HepG2 (cell line): Measurements from ENCODE around the gene ZPBP. TPM values are rescaled to one million over a fixed set of nuclear protein-coding genes. Genes with fewer than 3 reads are reported as not detected.

ENCODE experiments used
- ATAC-seq: fragments of 200-7000 bp; cut with Tn5 transposase; 3 replicates; pipeline ENCODE4 v1.9.1; 2020; ENCODE audit warnings: mild to moderate bottlenecking, moderate library complexity
- BruUV-seq: library from RNA; stranded (reverse); fragments of 400-500 nt; replicated peaks from 2 replicates; lab custom pipeline; 2021; lab: Mats Ljungman, UMichigan
- CTCF ChIA-PET: fragments of 300-600 bp; formaldehyde crosslinking; extraction: SDS; loops from one replicate; lab custom pipeline; 2021; ENCODE audit warnings: low total read pairs, inconsistent platforms, low intra/inter-chr PET ratio; lab: Yijun Ruan, JAX
- POLR2A ChIA-PET: fragments of 350-600 bp; sonication (Branson Sonifier 250); formaldehyde crosslinking; loops from one replicate; lab custom pipeline; 2020; ENCODE audit warnings: antibody characterized with exemption, inconsistent platforms; lab: Yijun Ruan, JAX
- DNase-seq: peaks from one replicate; pipeline ENCODE4 v3.0.0-alpha.2; 2015; ENCODE audit warnings: low spot score
- FAIRE-seq: peaks from 3 replicates; lab custom pipeline; 2011; peaks lifted over from hg19 to GRCh38; lab: Jason Lieb, UNC
- H2AFZ ChIP-seq: one replicate; pipeline ENCODE4 v1.6.1; 2011; ENCODE audit warnings: low read length, inconsistent platforms
- H3K27ac ChIP-seq: fragments of 300-600 bp; 3 replicates; pipeline ENCODE4 v1.8.0; 2011; ENCODE audit warnings: mixed run types, mild to moderate bottlenecking, mixed read lengths, low read length, inconsistent platforms; ENCODE audit not compliant: insufficient read depth; ENCODE audit errors: extremely low read length
- H3K27me3 ChIP-seq, 2 experiments: fragments of 200-600 bp in 1 of 2; 2 replicates in 1 of 2; 3 replicates in 1 of 2; pipeline versions ENCODE4 v1.6.0 to v1.8.0; 2011; ENCODE audit warnings: low read length in 2 of 2, mild to moderate bottlenecking in 2 of 2, moderate library complexity in 2 of 2, inconsistent platforms in 1 of 2; ENCODE audit not compliant: insufficient read depth in 2 of 2, control insufficient read depth in 1 of 2
- H3K36me3 ChIP-seq, 2 experiments: fragments of 200-600 bp in 1 of 2; replicated peaks in 1 of 2; 2 replicates in 1 of 2; 3 replicates in 1 of 2; pipeline versions ENCODE4 v1.5.1 to v1.8.0; 2011; ENCODE audit warnings: low read length in 2 of 2, inconsistent platforms in 1 of 2; ENCODE audit not compliant: insufficient read depth in 2 of 2, control insufficient read depth in 1 of 2
- H3K4me1 ChIP-seq: 2 replicates; pipeline ENCODE4 v1.5.1; 2012; ENCODE audit warnings: low read length, inconsistent platforms; ENCODE audit not compliant: insufficient read depth
- H3K4me2 ChIP-seq: 2 replicates; pipeline ENCODE4 v1.6.0; 2011; ENCODE audit warnings: low read depth, low read length, inconsistent platforms
- H3K4me3 ChIP-seq, 3 experiments: fragments of 200-600 bp in 1 of 3; sonication (generic), shearing (Covaris generic) in 1 of 3; replicated peaks in 1 of 3; 2 replicates each; pipeline ENCODE4 v1.5.1; 2011 to 2016; ENCODE audit warnings: low read length in 3 of 3, inconsistent platforms in 2 of 3, low read depth in 2 of 3, mild to moderate bottlenecking in 2 of 3, control low read depth in 1 of 3, mixed read lengths in 1 of 3; ENCODE audit not compliant: insufficient read depth in 1 of 3
- H3K79me2 ChIP-seq: one replicate; pipeline ENCODE4 v1.6.1; 2011; ENCODE audit warnings: low read length, inconsistent platforms; ENCODE audit not compliant: insufficient read depth
- H3K9ac ChIP-seq: 2 replicates; pipeline ENCODE4 v1.6.0; 2011; ENCODE audit warnings: mild to moderate bottlenecking, low read depth, low read length, inconsistent platforms; ENCODE audit not compliant: insufficient read depth
- H3K9me3 ChIP-seq: 2 replicates; pipeline ENCODE4 v1.5.1; 2012; ENCODE audit warnings: mild to moderate bottlenecking, low read length
- H4K20me1 ChIP-seq: 2 replicates; pipeline ENCODE4 v1.6.0; 2011; ENCODE audit warnings: inconsistent platforms, mild to moderate bottlenecking, low read length, moderate library complexity; ENCODE audit not compliant: insufficient read depth
- CENPX ChIP-seq: sonication (generic); formaldehyde crosslinking; IDR thresholded peaks from 2 replicates; pipeline ENCODE4 v1.9.0; 2021; ENCODE audit warnings: mild to moderate bottlenecking, missing genetic modification reagents, moderate library complexity
- HMG20B ChIP-seq: conservative IDR thresholded peaks from 2 replicates; pipeline ENCODE4 v1.6.1; 2016; ENCODE audit warnings: missing genetic modification reagents, missing compliant biosample characterization
- HOXA7 ChIP-seq: sonication (generic); formaldehyde crosslinking; IDR thresholded peaks from 2 replicates; pipeline ENCODE4 v1.8.1; 2022; ENCODE audit warnings: mild to moderate bottlenecking, missing genetic modification reagents, moderate library complexity
- JARID2 ChIP-seq: sonication (generic); formaldehyde crosslinking; IDR thresholded peaks from 2 replicates; pipeline ENCODE4 v1.8.1; 2023; ENCODE audit warnings: missing genetic modification reagents, inconsistent platforms; ENCODE audit not compliant: insufficient replicate concordance
- PHF8 ChIP-seq: sonication (generic); formaldehyde crosslinking; IDR thresholded peaks from 2 replicates; pipeline ENCODE4 v1.5.0; 2020; ENCODE audit warnings: missing genetic modification reagents
- SIX4 ChIP-seq: sonication (generic); formaldehyde crosslinking; IDR thresholded peaks from 2 replicates; pipeline ENCODE4 v1.4.0; 2020; ENCODE audit warnings: missing genetic modification reagents
- SP5 ChIP-seq: IDR thresholded peaks from 2 replicates; pipeline ENCODE4 v1.6.1; 2016; ENCODE audit warnings: low read depth, borderline replicate concordance
- TEAD3 ChIP-seq: optimal IDR thresholded peaks from 2 replicates; pipeline ENCODE3; 2016; ENCODE audit warnings: borderline replicate concordance
- TOPORS ChIP-seq: sonication (generic); formaldehyde crosslinking; IDR thresholded peaks from 2 replicates; pipeline ENCODE4 v1.8.0; 2023; ENCODE audit warnings: mild to moderate bottlenecking, missing genetic modification reagents
- ZBTB7A ChIP-seq: sonication (generic); formaldehyde crosslinking; IDR thresholded peaks from 2 replicates; pipeline ENCODE4 v1.8.0; 2022; ENCODE audit warnings: mild to moderate bottlenecking, missing genetic modification reagents
- ZEB1 ChIP-seq: IDR thresholded peaks from 2 replicates; pipeline ENCODE4 v1.6.1; 2012; ENCODE audit warnings: mild to moderate bottlenecking, low read depth, inconsistent platforms; ENCODE audit not compliant: insufficient replicate concordance
- ZNF20 ChIP-seq: sonication (generic); formaldehyde crosslinking; IDR thresholded peaks from 2 replicates; pipeline ENCODE4 v1.4.0; 2020; ENCODE audit warnings: mild to moderate bottlenecking, moderate library complexity, missing genetic modification reagents
- ZNF562 ChIP-seq: sonication (generic); formaldehyde crosslinking; IDR thresholded peaks from 2 replicates; pipeline ENCODE4 v1.8.0; 2022; ENCODE audit warnings: missing genetic modification reagents, borderline replicate concordance
- ZNF672 ChIP-seq: sonication (generic); formaldehyde crosslinking; IDR thresholded peaks from 2 replicates; pipeline ENCODE4 v1.8.1; 2022; ENCODE audit warnings: missing genetic modification reagents
- ZSCAN30 ChIP-seq: sonication (generic); formaldehyde crosslinking; IDR thresholded peaks from 2 replicates; pipeline ENCODE4 v1.5.0; 2020; ENCODE audit warnings: mild to moderate bottlenecking, missing genetic modification reagents
- WGBS: methylation state at CpG from one replicate; pipeline ENCODE4 v1.1.6; 2017; ENCODE audit warnings: low lambda C conversion rate; 5-methylcytosine and 5-hydroxymethylcytosine counted together
- in situ Hi-C: cut with HindIII; loops from 2 replicates; pipeline ENCODE4 v1.10.0; 2017; ENCODE audit warnings: low pct_unique_long_range_greater_than_20kb; ENCODE audit not compliant: extremely low pct_ligation_motif_present
- intact Hi-C: fragments of 100-400 bp; cut with micrococcal nuclease; formaldehyde crosslinking; loops from one replicate; pipeline ENCODE4 v1.10.0; 2022; ENCODE audit not compliant: unreplicated experiment
- polyA plus RNA-seq, 8 experiments: library from polyadenylated mRNA; depleted of rRNA in 3 of 8; stranded (reverse) in 7 of 8; unstranded in 1 of 8; fragments of >200 nt; fragmentation: Illumina TruSeq in 4 of 8; extraction: Trizol in 4 of 8; gene quantifications; 2 replicates each; pipeline versions ENCODE4 v1.2.1 to v1.2.3, GENCODE V29; 2011 to 2016; ENCODE audit warnings: low read depth in 4 of 8, missing spikeins in 1 of 8, mixed read lengths in 1 of 8; ENCODE audit not compliant: insufficient read depth in 1 of 8
- total RNA-seq, 5 experiments: library from RNA; depleted of rRNA; stranded (reverse); fragments of >200 nt; fragmentation: Illumina TruSeq; extraction: Trizol; gene quantifications; 2 replicates each; pipeline ENCODE4 v1.2.3, GENCODE V29; 2016; ENCODE audit warnings: low read depth in 1 of 5
- TF ChIP-seq, protein P1 (sequence below): sonication (generic); formaldehyde crosslinking; IDR thresholded peaks from 2 replicates; pipeline ENCODE4 v1.4.0; 2020; ENCODE audit warnings: missing genetic modification reagents, borderline replicate concordance
- TF ChIP-seq, protein P2 (sequence below): sonication (generic); formaldehyde crosslinking; IDR thresholded peaks from 2 replicates; pipeline ENCODE4 v1.4.0; 2020; ENCODE audit warnings: low read depth, mild to moderate bottlenecking, missing genetic modification reagents
- TF ChIP-seq, protein P3 (sequence below): sonication (generic); formaldehyde crosslinking; IDR thresholded peaks from 2 replicates; pipeline ENCODE4 v1.4.0; 2020; ENCODE audit warnings: mild to moderate bottlenecking, missing genetic modification reagents

Gene ZPBP
- total and polyA plus RNA-seq, 2 of the 13 experiments (the other 11 are each of a cell fraction or from before 2014, with no cell fraction given), result not detected

DNA sequence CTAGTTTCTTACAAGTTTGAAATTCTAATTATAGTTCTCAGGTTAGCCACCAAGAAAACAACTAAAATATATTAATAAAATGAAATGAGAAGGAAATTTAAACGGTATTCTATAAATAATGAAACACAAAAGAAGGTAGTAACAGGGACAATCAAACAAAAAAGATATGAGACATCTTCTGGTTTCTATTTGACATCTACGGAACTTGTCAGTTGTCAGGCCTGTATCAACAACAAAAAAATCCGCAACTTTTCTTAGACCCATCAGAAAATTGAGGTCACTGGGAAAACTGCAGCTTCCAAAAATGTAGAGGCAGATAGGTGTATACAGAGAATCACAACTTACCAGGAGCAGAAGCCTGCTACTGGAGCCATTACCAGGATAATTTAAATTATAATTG lies 70.6 kb downstream of the ZPBP start:
- no peak for TF ChIP-seq JARID2 (CRISPR knock-in tag)
- TF ChIP-seq ZBTB7A (CRISPR knock-in tag), result no peak
- TF ChIP-seq, protein P1, sequence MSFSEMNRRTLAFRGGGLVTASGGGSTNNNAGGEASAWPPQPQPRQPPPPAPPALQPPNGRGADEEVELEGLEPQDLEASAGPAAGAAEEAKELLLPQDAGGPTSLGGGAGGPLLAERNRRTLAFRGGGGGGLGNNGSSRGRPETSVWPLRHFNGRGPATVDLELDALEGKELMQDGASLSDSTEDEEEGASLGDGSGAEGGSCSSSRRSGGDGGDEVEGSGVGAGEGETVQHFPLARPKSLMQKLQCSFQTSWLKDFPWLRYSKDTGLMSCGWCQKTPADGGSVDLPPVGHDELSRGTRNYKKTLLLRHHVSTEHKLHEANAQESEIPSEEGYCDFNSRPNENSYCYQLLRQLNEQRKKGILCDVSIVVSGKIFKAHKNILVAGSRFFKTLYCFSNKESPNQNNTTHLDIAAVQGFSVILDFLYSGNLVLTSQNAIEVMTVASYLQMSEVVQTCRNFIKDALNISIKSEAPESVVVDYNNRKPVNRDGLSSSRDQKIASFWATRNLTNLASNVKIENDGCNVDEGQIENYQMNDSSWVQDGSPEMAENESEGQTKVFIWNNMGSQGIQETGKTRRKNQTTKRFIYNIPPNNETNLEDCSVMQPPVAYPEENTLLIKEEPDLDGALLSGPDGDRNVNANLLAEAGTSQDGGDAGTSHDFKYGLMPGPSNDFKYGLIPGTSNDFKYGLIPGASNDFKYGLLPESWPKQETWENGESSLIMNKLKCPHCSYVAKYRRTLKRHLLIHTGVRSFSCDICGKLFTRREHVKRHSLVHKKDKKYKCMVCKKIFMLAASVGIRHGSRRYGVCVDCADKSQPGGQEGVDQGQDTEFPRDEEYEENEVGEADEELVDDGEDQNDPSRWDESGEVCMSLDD (CRISPR knock-in tag), result no peak
- no peak for TF ChIP-seq PHF8 (CRISPR knock-in tag)
- no peak for TF ChIP-seq SP5 (CRISPR knock-in tag)
- TF ChIP-seq, protein P2, sequence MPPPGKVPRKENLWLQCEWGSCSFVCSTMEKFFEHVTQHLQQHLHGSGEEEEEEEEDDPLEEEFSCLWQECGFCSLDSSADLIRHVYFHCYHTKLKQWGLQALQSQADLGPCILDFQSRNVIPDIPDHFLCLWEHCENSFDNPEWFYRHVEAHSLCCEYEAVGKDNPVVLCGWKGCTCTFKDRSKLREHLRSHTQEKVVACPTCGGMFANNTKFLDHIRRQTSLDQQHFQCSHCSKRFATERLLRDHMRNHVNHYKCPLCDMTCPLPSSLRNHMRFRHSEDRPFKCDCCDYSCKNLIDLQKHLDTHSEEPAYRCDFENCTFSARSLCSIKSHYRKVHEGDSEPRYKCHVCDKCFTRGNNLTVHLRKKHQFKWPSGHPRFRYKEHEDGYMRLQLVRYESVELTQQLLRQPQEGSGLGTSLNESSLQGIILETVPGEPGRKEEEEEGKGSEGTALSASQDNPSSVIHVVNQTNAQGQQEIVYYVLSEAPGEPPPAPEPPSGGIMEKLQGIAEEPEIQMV (CRISPR knock-in tag), result no peak
- TF ChIP-seq ZNF20 (CRISPR knock-in tag), result no peak
- TF ChIP-seq, protein P3, sequence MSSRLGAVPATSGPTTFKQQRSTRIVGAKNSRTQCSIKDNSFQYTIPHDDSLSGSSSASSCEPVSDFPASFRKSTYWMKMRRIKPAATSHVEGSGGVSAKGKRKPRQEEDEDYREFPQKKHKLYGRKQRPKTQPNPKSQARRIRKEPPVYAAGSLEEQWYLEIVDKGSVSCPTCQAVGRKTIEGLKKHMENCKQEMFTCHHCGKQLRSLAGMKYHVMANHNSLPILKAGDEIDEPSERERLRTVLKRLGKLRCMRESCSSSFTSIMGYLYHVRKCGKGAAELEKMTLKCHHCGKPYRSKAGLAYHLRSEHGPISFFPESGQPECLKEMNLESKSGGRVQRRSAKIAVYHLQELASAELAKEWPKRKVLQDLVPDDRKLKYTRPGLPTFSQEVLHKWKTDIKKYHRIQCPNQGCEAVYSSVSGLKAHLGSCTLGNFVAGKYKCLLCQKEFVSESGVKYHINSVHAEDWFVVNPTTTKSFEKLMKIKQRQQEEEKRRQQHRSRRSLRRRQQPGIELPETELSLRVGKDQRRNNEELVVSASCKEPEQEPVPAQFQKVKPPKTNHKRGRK (CRISPR knock-in tag), result no peak
- TF ChIP-seq TEAD3 (CRISPR knock-in tag), result no peak
- TF ChIP-seq ZNF562 (CRISPR knock-in tag), result no peak
- no peak for TF ChIP-seq HMG20B (CRISPR knock-in tag)
- no peak for TF ChIP-seq HOXA7
- TF ChIP-seq TOPORS (CRISPR knock-in tag), result no peak
- no peak for TF ChIP-seq CENPX (CRISPR knock-in tag)
- TF ChIP-seq ZSCAN30 (CRISPR knock-in tag), result no peak
- no peak for TF ChIP-seq SIX4 (CRISPR knock-in tag)
- no peak for TF ChIP-seq ZNF672
- TF ChIP-seq ZEB1, result no peak
- Histone ChIP-seq H2AFZ (no peak overlapping the region), H3K9me3 (no peaks in the 10 kb centered on the region), H3K4me1 (no peaks in the 10 kb centered on the region), H3K27me3 (no peaks in the 10 kb centered on the region), H3K27ac (no peak overlapping the region), H4K20me1 (no peaks in the 10 kb centered on the region), H3K79me2 (no peaks in the 10 kb centered on the region), H3K4me2 (no peak overlapping the region), H3K9ac (no peak overlapping the region), H3K4me3 (no peak overlapping the region), H3K36me3 (no peaks in the 10 kb centered on the region)
- intact Hi-C loops, result no loop called here
- WGBS, result 5% methylated on average over 3 of the region's 3 CpGs
- ATAC-seq (no peak), DNase-seq (no peak), FAIRE-seq (no peak)
- ChIA-PET CTCF (no interaction called here), POLR2A (no interaction called here)
- BruUV-seq, result no TSS peak
- in situ Hi-C loops, result no loop called here
